IPS-15b (cell line): ENCODE results near the gene ZNF451.

Experiments
- H3K27me3 ChIP-seq: one replicate; pipeline ENCODE4 v1.6.1; 2013; ENCODE audit warnings: low read length; ENCODE audit not compliant: control insufficient read depth, insufficient read depth
- H3K36me3 ChIP-seq: one replicate; pipeline ENCODE4 v1.6.1; 2013; ENCODE audit warnings: low read length; ENCODE audit not compliant: control insufficient read depth, insufficient read depth
- H3K4me1 ChIP-seq: one replicate; pipeline ENCODE4 v1.6.1; 2013; ENCODE audit warnings: mild to moderate bottlenecking, low read length; ENCODE audit not compliant: control insufficient read depth, insufficient read depth
- H3K4me3 ChIP-seq: one replicate; pipeline ENCODE4 v1.5.1; 2013; ENCODE audit warnings: low read depth, low read length
- H3K9ac ChIP-seq: one replicate; pipeline ENCODE4 v1.6.1; 2013; ENCODE audit warnings: low read depth, mild to moderate bottlenecking, low read length
- H3K9me3 ChIP-seq: one replicate; pipeline ENCODE4 v1.6.1; 2013; ENCODE audit warnings: mild to moderate bottlenecking, low read length; ENCODE audit not compliant: control insufficient read depth, insufficient read depth

The ZNF451 gene

GRCh38 chr6:57163956-57164355 is 74.0 kb downstream of the ZNF451 start:
- Histone ChIP-seq H3K4me3 (no peak overlapping the region), H3K27me3 (no peaks in the 10 kb centered on the region), H3K9ac (no peak overlapping the region), H3K9me3 (no peaks in the 10 kb centered on the region), H3K36me3 (no peaks in the 10 kb centered on the region), H3K4me1 (no peaks in the 10 kb centered on the region)

- H3K9ac ChIP-seq, result no peak overlapping the region
- no peaks in the 10 kb centered on the region for H3K36me3 ChIP-seq
- H3K4me3 ChIP-seq, result no peak overlapping the region
- H3K4me1 ChIP-seq, result no peaks in the 10 kb centered on the region
- no peaks in the 10 kb centered on the region for H3K9me3 ChIP-seq
- H3K27me3 ChIP-seq, result no peaks in the 10 kb centered on the region
These were observed 75.1 kb downstream of the ZNF451 start for GRCh38 chr6:57165080-57165479.

GRCh38 chr6:57172136-57173055 is 82.4 kb downstream of the ZNF451 start, which contains the start of gene BAG2:
TSS of gene BAG2 (plus strand) at chr6:57172326. CDS start at chr6:57172698, 372 bp downstream.
- Histone ChIP-seq H3K36me3 (no peaks in the 10 kb centered on the region), H3K9me3 (no peaks in the 10 kb centered on the region), H3K4me1 (peaks cover 10% of the 10 kb centered on the region), H3K9ac (peak within 1 kb of the TSS; percentile 77), H3K27me3 (peaks cover 9% of the 10 kb centered on the region), H3K4me3 (peak within 1 kb of the TSS; percentile 70)

GRCh38 chr6:57173056-57173885 is 83.3 kb downstream of the ZNF451 start:
- Histone ChIP-seq H3K4me3 (peak overlapping the region; percentile 70), H3K9me3 (no peaks in the 10 kb centered on the region), H3K36me3 (no peaks in the 10 kb centered on the region), H3K9ac (peak overlapping the region; percentile 77), H3K27me3 (peaks cover 9% of the 10 kb centered on the region), H3K4me1 (peaks cover 10% of the 10 kb centered on the region)

- H3K4me1 ChIP-seq, result peaks cover 10% of the 10 kb centered on the region
- H3K9ac ChIP-seq, result no peak overlapping the region
- peaks cover 9% of the 10 kb centered on the region for H3K27me3 ChIP-seq
- peak overlapping the region; percentile 70 for H3K4me3 ChIP-seq
- no peaks in the 10 kb centered on the region for H3K9me3 ChIP-seq
- H3K36me3 ChIP-seq, result no peaks in the 10 kb centered on the region
These were observed 84.0 kb downstream of the ZNF451 start for GRCh38 chr6:57173886-57174510.

- Histone ChIP-seq H3K36me3 (no peaks in the 10 kb centered on the region), H3K9me3 (no peaks in the 10 kb centered on the region), H3K27me3 (peaks cover 9% of the 10 kb centered on the region), H3K4me3 (peak overlapping the region; percentile 70), H3K4me1 (peaks cover 10% of the 10 kb centered on the region), H3K9ac (no peak overlapping the region)
These were observed 84.5 kb downstream of the ZNF451 start for GRCh38 chr6:57174511-57174907.

- Histone ChIP-seq H3K4me1 (peaks cover 10% of the 10 kb centered on the region), H3K9ac (no peak overlapping the region), H3K36me3 (no peaks in the 10 kb centered on the region), H3K27me3 (peaks cover 9% of the 10 kb centered on the region), H3K9me3 (no peaks in the 10 kb centered on the region), H3K4me3 (no peak overlapping the region)
These were observed 87.7 kb downstream of the ZNF451 start for GRCh38 chr6:57177545-57178265.

GRCh38 chr6:57180596-57180995 is 90.6 kb downstream of the ZNF451 start:
- Histone ChIP-seq H3K9ac (no peak overlapping the region), H3K4me1 (peaks cover 3% of the 10 kb centered on the region), H3K27me3 (no peaks in the 10 kb centered on the region), H3K36me3 (peaks cover 4% of the 10 kb centered on the region), H3K4me3 (no peak overlapping the region), H3K9me3 (no peaks in the 10 kb centered on the region)

GRCh38 chr6:57182017-57182432 is 92.0 kb downstream of the ZNF451 start:
- no peaks in the 10 kb centered on the region for H3K27me3 ChIP-seq
- no peaks in the 10 kb centered on the region for H3K9me3 ChIP-seq
- H3K4me3 ChIP-seq, result no peak overlapping the region
- H3K9ac ChIP-seq, result no peak overlapping the region
- no peaks in the 10 kb centered on the region for H3K4me1 ChIP-seq
- H3K36me3 ChIP-seq, result peaks cover 4% of the 10 kb centered on the region

GRCh38 chr6:57183336-57183735 is 93.3 kb downstream of the ZNF451 start:
- H3K36me3 ChIP-seq, result peaks cover 4% of the 10 kb centered on the region
- no peaks in the 10 kb centered on the region for H3K27me3 ChIP-seq
- no peak overlapping the region for H3K4me3 ChIP-seq
- H3K9me3 ChIP-seq, result no peaks in the 10 kb centered on the region
- no peaks in the 10 kb centered on the region for H3K4me1 ChIP-seq
- no peak overlapping the region for H3K9ac ChIP-seq

- H3K4me1 ChIP-seq, result no peaks in the 10 kb centered on the region
- H3K27me3 ChIP-seq, result no peaks in the 10 kb centered on the region
- H3K4me3 ChIP-seq, result no peak overlapping the region
- no peaks in the 10 kb centered on the region for H3K36me3 ChIP-seq
- H3K9me3 ChIP-seq, result no peaks in the 10 kb centered on the region
- H3K9ac ChIP-seq, result no peak overlapping the region
These were observed 100.2 kb downstream of the ZNF451 start for GRCh38 chr6:57190140-57190539.
